ENCODE results near the gene ZC3HAV1.

ZC3HAV1 gene

DNA sequence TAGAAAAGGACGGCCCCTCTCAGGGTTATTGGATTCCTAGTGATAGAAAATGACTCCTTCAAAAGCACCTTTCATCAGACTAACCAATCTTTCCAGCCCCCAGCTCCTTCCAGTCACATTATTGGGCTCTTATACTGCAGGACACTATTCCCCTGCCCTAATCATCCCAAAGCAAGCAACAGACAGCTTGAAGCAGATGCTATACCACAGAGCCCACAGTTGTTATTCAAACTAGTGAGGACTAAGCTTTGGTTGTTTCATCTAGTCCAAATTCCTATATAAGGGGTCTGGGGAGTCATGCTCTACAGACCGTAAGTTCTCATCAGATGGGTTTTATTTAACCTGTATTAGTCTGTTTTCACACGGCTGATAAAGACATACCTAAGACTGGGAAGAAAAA, 98.1 kb downstream of the ZC3HAV1 start:
- Histone ChIP-seq H3K9me3 (ENCODE audit: control insufficient read depth, low read length) (no peaks in the 10 kb centered on the region), H3K4me3 (ENCODE audit: low read length) (no peak overlapping the region)
- DNase-seq (ENCODE audit: low read depth) = no peak

GRCh38 chr7:139004321-139005090, 105.0 kb downstream of the ZC3HAV1 start:
- H3K4me3 ChIP-seq (ENCODE audit: low read length) = no peak overlapping the region
- H3K36me3 ChIP-seq (ENCODE audit: control insufficient read depth, insufficient read depth, low read length, severe bottlenecking) = no peaks in the 10 kb centered on the region
- no peak for DNase-seq (ENCODE audit: low read depth)
- H3K4me1 ChIP-seq (ENCODE audit: control insufficient read depth, insufficient read depth, low read length) = no peaks in the 10 kb centered on the region
- H3K9me3 ChIP-seq (ENCODE audit: control insufficient read depth, low read length) = peaks cover 25% of the 10 kb centered on the region
- no peaks in the 10 kb centered on the region for H3K27me3 ChIP-seq (replicated peaks; ENCODE audit: control insufficient read depth, insufficient read depth, low read length)
- no peak overlapping the region for H3K9ac ChIP-seq (ENCODE audit: low read length)

More for the DNA sequence above, 98.1 kb downstream of the ZC3HAV1 start:
- no peaks in the 10 kb centered on the region for H3K36me3 ChIP-seq (ENCODE audit: control insufficient read depth, insufficient read depth, low read length, severe bottlenecking)
- no peak overlapping the region for H3K9ac ChIP-seq (ENCODE audit: low read length)
- peaks cover 12% of the 10 kb centered on the region for H3K27me3 ChIP-seq (replicated peaks; ENCODE audit: control insufficient read depth, insufficient read depth, low read length)
- H3K4me1 ChIP-seq (ENCODE audit: control insufficient read depth, insufficient read depth, low read length) = no peaks in the 10 kb centered on the region

DNA sequence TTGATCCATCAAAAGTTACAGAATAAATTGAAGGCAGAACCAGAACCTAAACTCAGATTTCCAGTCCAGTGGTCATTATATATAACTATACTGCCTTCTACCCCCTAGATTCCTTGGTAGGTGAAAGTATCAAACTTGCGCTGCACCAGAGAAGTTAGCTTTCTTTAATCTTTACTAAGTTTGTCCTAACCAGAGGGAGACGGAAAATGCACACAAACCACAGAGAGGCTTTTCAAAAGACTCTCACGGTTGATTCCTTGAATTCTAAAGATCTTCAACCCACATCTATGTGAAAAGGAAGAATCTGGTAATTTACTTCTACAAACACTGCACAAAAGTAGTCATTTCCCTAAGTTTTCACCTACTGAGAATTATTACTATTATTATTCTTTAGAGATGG, 110.1 kb downstream of the ZC3HAV1 start:
- Histone ChIP-seq H3K4me1 (ENCODE audit: control insufficient read depth, insufficient read depth, low read length) (no peaks in the 10 kb centered on the region), H3K9ac (ENCODE audit: low read length) (no peak overlapping the region), H3K27me3 (replicated peaks; ENCODE audit: control insufficient read depth, insufficient read depth, low read length) (no peaks in the 10 kb centered on the region), H3K9me3 (ENCODE audit: control insufficient read depth, low read length) (peaks cover 14% of the 10 kb centered on the region), H3K4me3 (ENCODE audit: low read length) (no peak overlapping the region), H3K36me3 (ENCODE audit: control insufficient read depth, insufficient read depth, low read length, severe bottlenecking) (no peaks in the 10 kb centered on the region)
- no peak for DNase-seq (ENCODE audit: low read depth)
